GM19463 (cell line): ENCODE results near the gene BEX4.
"Not testable (repeated sequence)": the region's sequence is repeated elsewhere in the genome, so short reads cannot be mapped to it uniquely, and the experiment has no call there.

Experiments
- ATAC-seq: cut with Tn5 transposase; IDR thresholded peaks from one replicate; pipeline ENCODE4 v1.9.1; 2021; ENCODE audit warnings: mild to moderate bottlenecking, moderate library complexity; ENCODE audit not compliant: unreplicated experiment

The BEX4 gene, protein sequence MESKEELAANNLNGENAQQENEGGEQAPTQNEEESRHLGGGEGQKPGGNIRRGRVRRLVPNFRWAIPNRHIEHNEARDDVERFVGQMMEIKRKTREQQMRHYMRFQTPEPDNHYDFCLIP

DNA sequence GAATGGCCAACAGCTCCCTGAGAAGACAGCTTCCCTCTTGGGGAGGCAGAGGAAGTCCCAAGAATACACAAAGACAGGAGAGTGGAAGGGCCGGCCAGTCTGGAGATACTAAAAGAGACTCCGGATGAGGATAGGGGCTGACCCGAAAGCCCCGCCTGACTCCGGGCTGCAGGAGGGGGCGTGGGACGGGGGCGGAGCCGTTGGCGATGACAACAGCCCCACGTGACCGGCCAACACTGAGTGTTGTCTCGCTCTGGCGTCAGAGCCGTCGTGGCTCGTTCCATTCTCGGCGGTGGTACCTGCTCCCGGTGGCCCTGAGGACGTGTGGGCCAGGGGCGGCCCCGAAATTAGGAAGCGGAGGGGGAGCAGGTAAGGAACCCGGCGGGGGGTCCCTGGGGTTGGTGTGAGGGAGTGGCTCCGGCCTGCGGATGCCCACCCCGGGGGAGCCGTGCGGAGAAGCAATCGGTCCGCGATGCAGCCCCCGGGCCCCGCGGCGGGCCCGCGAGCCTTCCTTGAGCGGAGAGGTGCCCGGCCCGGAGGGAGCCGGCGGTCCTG, at the start of gene BEX4:
TSS of gene BEX4 (plus strand) at position 239 of the 555 bp plus-strand sequence. CDS start 1,046 bp downstream, outside the sequence.
- ATAC-seq: peak; percentile 96

DNA sequence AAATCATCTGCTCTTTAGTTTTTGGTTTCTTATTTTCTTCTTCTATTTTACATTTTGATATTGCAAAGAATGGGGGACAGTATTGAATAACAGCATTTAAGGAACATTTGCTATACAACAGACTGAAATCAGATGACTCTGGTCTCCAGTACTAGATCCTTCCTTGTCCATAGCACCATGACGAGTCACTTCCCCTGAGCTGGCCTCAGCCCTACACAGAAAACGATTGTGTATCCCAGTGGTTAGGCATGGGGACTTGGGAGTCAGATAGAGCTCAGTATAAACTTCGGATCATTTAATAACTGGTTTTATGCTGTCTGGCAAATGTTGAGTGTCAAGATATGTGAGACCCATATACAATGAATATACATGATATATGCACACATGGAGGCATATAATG, 44.7 kb upstream of the BEX4 start:
- no peak for ATAC-seq

DNA sequence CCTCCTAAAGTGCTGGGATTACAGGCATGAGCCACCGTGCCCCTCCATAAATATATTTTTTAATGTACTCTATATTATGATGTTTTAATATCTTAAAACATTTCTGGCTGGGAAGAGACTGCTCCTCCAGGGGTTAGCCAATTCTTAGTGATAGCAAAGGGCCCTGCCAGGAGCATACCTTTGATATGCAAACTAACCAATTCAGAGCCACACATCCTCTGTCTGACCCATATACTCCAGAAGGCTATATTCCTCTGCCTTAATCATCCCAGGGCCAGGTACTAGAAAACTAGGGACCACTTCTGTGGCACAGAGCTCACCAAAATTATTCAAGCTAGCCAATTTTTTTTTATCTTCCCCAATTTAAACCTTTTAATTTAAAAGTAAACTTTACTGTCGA, 43.6 kb upstream of the BEX4 start:
- ATAC-seq: no peak

DNA sequence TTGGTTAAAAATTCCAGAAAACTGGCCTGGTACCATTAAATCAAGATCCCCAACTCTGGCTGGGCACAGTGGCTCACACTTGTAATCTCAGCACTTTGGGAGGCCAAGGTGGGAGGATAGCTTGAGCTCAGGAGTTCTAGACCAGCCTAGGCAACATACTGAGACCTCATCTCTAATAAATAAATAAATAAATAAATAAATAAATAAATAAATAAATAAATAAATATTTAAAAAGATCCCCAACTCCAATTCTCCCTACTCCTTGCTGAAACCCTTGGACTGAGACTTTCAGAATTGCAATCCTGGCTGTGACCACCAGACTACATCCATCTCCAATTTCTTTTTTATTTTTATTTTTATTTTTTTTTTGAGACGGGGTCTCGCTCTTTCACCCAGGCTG, 39.7 kb upstream of the BEX4 start:
- ATAC-seq: not testable (repeated sequence)

DNA sequence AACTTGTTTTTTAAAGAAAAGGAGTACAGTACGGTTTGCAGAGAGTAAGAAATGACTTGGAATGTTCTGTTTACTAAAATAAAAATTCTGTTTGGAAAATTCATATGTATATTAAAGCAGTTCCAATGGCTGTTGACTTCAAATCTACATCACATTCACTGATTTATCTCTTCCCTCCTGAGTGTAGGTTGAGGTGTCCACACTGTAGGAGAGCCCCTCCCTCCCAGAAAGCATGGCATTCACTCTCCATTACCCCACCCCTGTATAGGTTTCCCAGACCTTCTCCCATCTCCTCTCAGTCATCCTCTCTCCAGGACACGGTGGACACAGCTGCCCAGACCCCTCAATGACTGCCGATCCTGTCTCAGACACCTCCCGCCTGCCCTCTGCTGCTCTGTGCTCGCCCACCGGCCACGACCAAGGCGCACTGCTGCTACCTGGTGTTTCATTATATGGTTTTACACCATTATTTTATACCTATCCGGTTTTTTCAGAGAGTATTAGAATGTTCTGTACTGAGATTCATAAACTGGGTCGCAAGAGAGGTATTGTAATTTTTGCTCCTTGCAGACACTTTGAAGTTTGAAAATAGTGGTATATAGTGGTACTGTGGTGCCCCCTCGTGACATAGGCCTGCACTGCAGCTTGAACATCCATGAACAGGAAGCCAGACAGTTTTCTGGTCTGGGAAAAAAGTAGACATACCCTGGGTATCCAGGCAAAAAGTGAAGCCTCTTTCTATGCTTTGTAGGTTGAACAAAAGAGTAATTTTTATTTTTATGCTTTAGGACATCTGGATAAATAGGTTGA, 38.8 kb upstream of the BEX4 start:
- ATAC-seq: peak; percentile 71

DNA sequence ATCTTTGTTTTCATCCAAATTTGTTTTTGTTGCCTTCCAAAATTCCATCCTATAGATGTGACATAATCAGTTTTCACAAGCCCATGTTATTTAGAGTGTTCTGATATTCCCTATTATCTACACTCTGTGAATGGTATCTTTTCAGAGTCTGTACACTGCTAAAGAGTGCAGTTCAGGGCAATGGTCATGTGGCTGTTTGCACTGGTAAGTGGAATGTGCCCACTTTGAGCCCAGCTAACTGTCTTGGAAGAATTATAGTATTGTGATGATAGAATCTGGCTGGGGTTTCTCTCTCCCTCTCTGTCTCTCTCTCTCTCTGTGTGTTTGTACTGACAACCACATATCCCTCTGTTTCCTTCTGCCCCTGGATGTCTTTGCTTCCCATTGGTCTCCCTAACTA, 37.4 kb upstream of the BEX4 start:
- ATAC-seq: no peak

DNA sequence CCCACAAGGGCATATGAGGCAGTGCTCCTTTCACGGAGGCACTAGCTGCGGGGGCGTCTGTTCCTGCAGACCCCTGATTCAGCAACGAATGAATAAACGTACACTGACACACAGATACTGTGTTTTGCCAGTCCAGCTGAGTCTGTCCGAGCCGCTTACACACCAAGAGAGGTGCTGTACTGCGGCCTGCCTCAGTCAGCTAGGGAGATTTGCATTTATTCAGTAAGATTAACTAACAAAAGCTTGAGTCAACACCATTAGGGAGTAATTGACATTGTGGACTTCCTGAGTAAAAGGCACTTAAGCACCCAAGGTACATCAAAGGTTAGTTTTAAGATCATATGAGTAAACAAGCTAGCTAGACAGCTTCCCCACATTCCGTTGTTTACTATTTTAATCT, 31.0 kb upstream of the BEX4 start:
- no peak for ATAC-seq

DNA sequence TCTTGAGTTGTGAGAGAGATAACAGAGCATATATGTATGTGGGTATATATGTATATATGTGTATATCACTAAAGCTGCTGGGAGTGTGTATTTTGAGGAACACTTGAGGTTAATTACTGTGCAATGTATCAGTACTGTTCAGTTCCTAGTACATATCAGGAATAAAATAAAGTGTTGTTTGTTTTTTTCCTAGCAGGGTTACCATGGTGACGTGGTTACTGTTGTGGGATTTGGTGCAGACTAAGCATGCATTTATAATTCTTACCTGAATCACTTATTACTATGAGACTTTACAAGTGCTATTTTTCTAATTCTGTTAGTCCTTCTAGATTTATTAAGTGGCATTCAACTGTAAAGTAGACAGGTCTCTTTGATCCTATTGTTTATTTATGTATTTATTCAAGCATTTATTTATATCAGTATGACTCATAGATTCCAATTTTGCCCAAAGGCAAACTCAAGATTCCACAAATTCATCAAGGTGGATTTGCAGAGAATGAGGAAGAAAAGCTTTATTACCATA, 26.9 kb upstream of the BEX4 start:
- no peak for ATAC-seq

DNA sequence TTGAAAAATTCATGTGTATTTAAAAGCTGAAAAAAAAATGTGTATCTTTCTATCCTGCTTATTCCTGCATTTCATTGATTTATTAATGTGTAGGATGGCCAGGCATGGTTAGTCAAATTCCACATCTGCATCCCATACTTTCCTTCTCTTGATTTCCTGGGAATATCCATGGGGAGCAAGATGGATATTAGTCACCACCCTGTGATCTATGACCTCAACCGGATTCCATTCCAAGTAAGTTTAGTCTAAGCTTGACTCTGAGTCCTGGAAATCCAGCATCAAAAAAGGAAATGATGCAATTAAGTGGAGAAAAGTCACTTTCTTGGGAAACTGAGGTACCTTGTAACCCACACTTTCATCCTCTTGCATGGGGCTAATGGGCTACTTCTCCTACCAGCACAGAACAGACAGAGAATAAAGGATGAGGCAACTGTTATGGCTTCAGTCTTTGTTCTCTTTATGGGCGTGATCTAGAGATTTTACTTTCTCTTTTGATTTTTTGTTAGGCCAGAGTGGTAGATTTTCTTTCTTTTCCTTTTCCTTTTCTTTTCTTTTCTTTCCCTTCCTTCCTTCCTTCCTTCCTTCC, 17.1 kb upstream of the BEX4 start:
- ATAC-seq: no peak

DNA sequence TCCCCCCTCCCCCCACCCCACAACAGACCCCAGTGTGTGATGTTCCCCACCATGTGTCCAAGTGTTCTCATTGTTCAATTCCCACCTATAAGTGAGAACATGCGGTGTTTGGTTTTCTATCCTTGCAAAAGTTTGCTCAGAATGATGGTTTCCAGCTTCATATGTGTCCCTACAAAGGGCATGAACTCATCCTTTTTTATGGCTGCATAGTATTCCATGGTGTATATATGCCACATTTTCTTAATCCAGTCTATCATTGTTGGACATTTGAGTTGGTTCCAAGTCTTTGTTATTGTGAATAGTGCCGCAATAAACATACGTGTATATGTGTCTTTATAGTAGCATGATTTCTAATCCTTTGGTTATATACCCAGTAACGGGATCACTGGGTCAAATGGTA, 16.2 kb upstream of the BEX4 start:
- not testable (repeated sequence) for ATAC-seq

DNA sequence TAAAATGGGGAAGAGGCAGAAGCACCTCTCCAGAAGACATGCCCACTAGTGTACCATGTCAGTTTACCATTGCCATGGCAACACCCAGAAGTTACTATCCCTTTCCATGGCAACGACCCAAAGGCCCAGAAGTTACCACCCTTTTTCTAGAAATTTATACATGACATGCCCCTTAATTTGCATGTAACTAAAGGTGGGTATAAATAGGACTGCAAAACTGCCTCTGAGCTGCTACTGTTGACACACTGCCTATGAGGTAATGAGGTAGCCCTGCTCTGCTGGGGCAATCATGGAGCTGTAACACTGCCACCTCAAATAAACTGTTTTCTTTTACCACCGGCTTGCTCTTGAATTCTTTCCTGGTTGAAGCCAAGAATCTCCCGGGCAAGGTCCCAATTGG, 13.9 kb upstream of the BEX4 start:
- no peak for ATAC-seq

DNA sequence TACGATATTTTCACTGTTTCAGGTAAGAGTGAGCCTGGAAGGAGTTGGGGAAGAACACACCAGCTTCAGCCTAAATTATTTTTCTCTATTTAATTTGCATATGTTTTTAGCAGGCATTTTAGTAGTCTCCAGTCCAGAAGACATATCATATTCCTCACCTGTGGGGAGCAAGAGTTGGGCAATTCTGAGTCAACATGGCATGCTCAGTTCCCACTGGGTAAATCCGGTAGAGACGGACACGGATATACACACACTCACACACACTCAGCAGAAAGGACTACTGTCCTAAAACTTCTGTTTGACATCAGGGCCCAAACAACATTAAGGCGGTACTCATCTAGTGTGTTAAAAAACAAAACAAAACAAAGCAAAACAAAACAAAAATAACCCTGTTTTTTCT, 4.9 kb upstream of the BEX4 start:
- no peak for ATAC-seq

DNA sequence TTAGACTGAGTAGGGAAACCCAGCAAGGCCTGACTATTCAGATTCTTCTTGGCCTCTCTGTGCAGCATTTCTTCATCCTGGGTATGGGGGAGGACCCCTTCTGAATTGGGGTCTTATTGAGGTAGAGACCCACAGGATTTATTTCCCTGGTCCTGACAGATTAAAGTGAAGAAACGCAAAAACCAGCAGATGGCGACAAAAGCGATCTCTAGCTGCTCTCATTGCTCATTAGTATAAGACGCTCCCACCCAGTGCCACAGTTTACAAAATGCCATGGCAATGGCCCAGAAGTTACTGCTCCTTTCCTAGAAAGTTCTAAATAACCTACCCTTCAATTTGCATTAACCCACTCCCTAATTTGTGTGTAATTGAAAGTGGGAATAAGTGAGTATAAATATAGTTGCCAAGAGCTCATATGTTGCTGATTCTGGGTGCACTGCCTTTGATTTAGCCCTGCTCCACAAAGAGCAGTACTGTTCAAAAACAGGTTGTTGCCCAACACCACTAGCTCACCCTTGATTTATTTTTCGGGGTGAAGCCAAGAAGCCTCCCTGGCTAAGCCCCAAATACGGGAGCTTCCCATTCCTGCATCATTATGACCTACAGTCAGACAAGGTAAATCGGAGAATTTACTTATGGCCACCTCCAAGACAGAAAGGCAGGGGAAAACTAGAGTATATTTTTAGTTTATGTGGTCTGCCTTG, 3.7 kb upstream of the BEX4 start:
- no peak for ATAC-seq

DNA sequence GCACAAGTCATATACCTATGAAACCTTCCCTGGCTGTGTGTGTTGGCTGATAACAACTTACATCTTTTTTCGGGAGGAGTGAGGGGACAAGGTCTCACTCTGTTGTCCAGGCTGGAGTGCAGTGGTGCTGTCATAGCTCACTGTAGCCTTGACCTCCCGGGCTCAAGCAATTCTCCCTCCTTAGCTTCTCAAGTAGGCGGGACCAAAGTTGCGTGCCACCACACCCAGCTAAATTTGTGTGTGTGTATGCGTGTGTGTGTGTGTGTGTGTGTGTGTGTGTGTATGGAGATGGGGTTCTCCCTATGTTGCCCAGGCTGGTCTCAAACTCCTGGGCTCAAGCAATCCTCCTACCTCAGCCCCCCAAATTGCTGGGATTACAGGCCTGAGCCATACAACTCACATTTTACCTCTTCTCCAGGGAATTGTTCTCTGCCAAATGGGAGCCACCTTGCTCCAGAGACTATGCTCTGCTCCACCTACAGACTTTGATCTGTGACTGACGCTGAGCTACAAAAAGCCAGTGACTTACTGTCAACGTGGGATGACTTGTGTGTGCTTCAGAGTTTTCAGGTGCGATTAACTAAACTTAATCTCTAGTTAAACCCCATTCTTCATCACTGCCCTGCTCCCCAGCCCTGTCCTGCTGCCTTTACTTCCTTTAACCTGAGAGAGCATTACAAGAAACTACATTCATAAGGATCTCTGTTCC, 2.0 kb upstream of the BEX4 start:
- ATAC-seq: no peak

DNA sequence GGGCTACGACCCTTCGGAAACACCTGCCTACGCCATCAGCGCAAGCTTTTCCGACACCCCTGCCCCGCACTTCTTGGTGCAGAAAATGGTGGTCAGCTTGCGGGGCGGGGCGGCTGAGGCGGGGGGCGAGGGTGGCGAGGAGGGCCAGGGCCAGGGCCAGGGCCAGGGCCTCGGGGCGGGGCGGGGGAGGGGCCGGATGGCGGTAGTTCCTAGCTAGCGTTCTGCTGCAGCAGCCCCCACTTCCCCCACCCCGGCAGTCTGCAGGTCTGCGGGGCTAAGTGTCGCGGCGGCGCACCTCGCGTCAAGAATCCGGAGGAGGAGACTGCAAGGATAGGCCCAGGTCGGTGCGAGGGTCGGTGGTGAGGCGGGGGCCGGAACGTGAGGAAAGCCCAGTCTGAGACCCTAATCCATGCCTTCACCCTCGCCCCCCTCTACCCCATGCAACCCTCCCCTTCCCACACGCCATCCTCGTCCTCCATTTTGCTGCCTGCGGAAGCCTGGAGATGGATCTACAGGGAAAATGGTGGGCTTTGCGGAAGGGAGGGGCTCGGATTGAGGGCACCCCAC, 600 bp downstream of the BEX4 start:
- ATAC-seq: peak; percentile 14

DNA sequence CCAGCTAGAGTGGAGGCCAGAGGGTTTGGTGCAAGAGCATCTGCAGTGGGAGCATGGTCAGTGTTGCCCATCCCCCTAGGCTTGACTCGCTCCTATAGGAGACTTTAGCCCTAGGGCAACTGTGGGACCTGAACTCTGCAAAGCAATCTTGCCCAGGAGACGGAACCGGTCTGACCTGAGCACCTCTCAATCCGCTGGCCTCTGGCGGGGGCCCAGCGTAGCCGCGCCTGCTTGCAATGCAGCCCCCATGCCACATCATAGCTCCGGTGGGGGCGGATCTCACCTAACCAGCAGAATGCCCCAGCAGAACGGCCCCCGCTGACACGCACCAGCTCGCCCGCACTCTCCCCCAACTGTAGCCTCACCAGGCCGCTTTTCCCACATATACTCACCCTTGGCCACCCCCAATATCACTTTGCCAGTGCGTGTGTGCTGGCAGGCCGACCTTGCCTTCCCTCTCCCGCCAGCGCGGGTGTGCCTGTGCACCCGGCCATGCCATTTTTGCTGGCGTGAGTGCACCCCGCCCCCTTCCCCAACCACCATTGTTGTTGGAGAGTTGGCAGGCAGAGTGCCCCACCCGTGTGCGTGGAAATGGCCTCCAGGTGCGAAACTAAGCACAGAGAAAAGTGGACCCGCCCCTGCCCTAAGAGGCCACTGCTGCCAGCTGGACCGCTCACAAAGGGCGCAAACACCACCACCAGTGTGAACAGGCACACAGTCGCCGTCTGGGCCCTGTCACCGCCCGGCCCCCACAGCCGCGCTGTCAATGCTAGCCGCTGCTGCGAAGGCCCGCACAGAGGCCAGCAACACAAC, 5.8 kb downstream of the BEX4 start:
- ATAC-seq: no peak

DNA sequence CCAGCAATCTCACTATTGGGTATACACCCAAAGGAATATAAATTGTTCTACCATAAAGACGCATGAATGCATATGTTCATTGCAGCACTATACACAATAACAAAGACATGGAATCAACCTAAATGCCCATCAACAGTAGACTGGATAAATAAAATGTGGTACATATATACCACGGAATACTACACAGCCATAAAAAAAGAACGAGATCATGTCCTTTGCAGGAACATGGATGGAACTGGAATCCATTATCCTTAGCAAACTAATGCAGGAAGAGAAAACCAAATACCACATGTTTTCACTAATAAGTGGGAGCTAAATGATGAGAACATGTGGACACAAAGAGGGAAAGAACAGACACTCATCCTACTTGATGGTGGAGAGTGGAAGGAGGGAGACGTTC, 11.0 kb downstream of the BEX4 start:
- not testable (repeated sequence) for ATAC-seq

DNA sequence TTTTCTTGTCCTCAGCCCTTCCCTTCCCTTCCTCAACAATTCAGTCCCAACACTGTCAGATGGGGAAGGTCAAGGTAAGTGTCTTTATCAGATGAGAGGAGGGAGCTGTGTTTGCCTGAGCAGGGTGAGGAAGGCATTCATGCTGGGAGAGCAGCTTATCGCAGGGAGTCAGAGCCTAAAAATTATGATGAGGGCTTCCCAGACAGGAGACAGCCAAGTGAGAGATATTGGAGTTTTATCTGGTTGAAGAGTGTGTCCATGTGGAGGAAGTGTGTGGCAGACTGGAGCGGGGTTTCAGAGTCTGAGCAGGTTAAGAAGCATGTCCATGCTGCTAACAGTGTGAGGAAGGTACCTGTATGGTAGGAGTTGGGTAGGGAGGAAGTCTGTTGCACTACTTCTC, 18.4 kb downstream of the BEX4 start:
- ATAC-seq: no peak

DNA sequence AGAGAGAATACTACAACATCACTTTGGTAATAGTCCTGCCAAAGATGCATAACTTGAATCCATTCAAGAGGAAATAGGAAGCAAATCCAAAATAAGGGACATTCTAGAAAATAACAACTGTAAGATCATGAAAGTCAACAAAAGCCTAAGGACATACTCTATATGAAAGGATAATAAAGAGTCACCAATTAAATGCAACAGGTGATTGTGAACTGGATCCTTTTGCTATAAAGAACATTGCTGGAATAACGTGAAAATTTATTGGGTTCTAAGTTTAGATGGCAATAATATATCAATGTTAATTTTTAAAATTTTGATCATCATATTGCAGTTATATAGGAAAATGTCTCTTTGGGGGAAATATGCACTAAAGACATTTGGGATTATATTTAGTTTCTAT, 20.0 kb downstream of the BEX4 start:
- ATAC-seq: no peak
